ES-I3 (cell line): Measurements from ENCODE around the gene HEMK1.

Experiments
- H3K36me3 ChIP-seq: 2 replicates; pipeline ENCODE4 v1.6.1; 2013; ENCODE audit warnings: mild to moderate bottlenecking, low read length, control low read depth, moderate library complexity; ENCODE audit not compliant: insufficient read depth
- H3K4me1 ChIP-seq: 2 replicates; pipeline ENCODE4 v1.6.1; 2013; ENCODE audit warnings: mild to moderate bottlenecking, control low read depth, low read length; ENCODE audit not compliant: insufficient read depth
- H3K9ac ChIP-seq: 2 replicates; pipeline ENCODE4 v1.6.1; 2013; ENCODE audit warnings: low read depth, mild to moderate bottlenecking, low read length, moderate library complexity
- H3K9me3 ChIP-seq: 2 replicates; pipeline ENCODE4 v1.6.1; 2013; ENCODE audit warnings: mild to moderate bottlenecking, low read length, moderate library complexity; ENCODE audit not compliant: control insufficient read depth, insufficient read depth

The HEMK1 gene

GRCh38 chr3:50534681-50535330 is 34.5 kb upstream of the HEMK1 start:
- H3K4me1 ChIP-seq: peaks cover 42% of the 10 kb centered on the region
- no peaks in the 10 kb centered on the region for H3K9me3 ChIP-seq
- no peak overlapping the region for H3K9ac ChIP-seq
- H3K36me3 ChIP-seq: no peaks in the 10 kb centered on the region

GRCh38 chr3:50536471-50537180 is 32.7 kb upstream of the HEMK1 start:
- no peak overlapping the region for H3K9ac ChIP-seq
- no peaks in the 10 kb centered on the region for H3K36me3 ChIP-seq
- H3K4me1 ChIP-seq: peaks cover 42% of the 10 kb centered on the region
- H3K9me3 ChIP-seq: no peaks in the 10 kb centered on the region

GRCh38 chr3:50537421-50538129 is 31.7 kb upstream of the HEMK1 start:
- Histone ChIP-seq H3K9me3 (no peaks in the 10 kb centered on the region), H3K9ac (no peak overlapping the region), H3K36me3 (no peaks in the 10 kb centered on the region), H3K4me1 (peaks cover 34% of the 10 kb centered on the region)

GRCh38 chr3:50539356-50540286 is 29.7 kb upstream of the HEMK1 start:
- Histone ChIP-seq H3K36me3 (no peaks in the 10 kb centered on the region), H3K9me3 (no peaks in the 10 kb centered on the region), H3K4me1 (peaks cover 17% of the 10 kb centered on the region), H3K9ac (peak overlapping the region; percentile 17; the same call in 1 of the 2 replicates)

- peaks cover 24% of the 10 kb centered on the region for H3K4me1 ChIP-seq
- H3K36me3 ChIP-seq: no peaks in the 10 kb centered on the region
- H3K9ac ChIP-seq: no peak overlapping the region
- no peaks in the 10 kb centered on the region for H3K9me3 ChIP-seq
Observed at GRCh38 chr3:50542177-50543034, 26.9 kb upstream of the HEMK1 start.

- Histone ChIP-seq H3K9ac (no peak overlapping the region), H3K36me3 (no peaks in the 10 kb centered on the region), H3K9me3 (no peaks in the 10 kb centered on the region), H3K4me1 (peaks cover 10% of the 10 kb centered on the region)
Observed at GRCh38 chr3:50545781-50546180, 23.5 kb upstream of the HEMK1 start.

- peaks cover 15% of the 10 kb centered on the region for H3K4me1 ChIP-seq
- no peak overlapping the region for H3K9ac ChIP-seq
- no peaks in the 10 kb centered on the region for H3K9me3 ChIP-seq
- no peaks in the 10 kb centered on the region for H3K36me3 ChIP-seq
Observed at GRCh38 chr3:50549226-50549625, 20.1 kb upstream of the HEMK1 start.

- H3K4me1 ChIP-seq: peaks cover 15% of the 10 kb centered on the region
- no peaks in the 10 kb centered on the region for H3K9me3 ChIP-seq
- H3K36me3 ChIP-seq: no peaks in the 10 kb centered on the region
- H3K9ac ChIP-seq: no peak overlapping the region
Observed at GRCh38 chr3:50550079-50550736, 19.1 kb upstream of the HEMK1 start.

- Histone ChIP-seq H3K9me3 (no peaks in the 10 kb centered on the region), H3K4me1 (peaks cover 9% of the 10 kb centered on the region), H3K36me3 (no peaks in the 10 kb centered on the region), H3K9ac (no peak overlapping the region)
Observed at GRCh38 chr3:50551054-50551659, 18.2 kb upstream of the HEMK1 start.

GRCh38 chr3:50551681-50552435 is 17.5 kb upstream of the HEMK1 start:
- H3K9me3 ChIP-seq: no peaks in the 10 kb centered on the region
- peaks cover 9% of the 10 kb centered on the region for H3K4me1 ChIP-seq
- no peaks in the 10 kb centered on the region for H3K36me3 ChIP-seq
- no peak overlapping the region for H3K9ac ChIP-seq

- Histone ChIP-seq H3K9me3 (no peaks in the 10 kb centered on the region), H3K4me1 (peaks cover 9% of the 10 kb centered on the region), H3K36me3 (no peaks in the 10 kb centered on the region), H3K9ac (no peak overlapping the region)
Observed at GRCh38 chr3:50552598-50552997, 16.7 kb upstream of the HEMK1 start.

- Histone ChIP-seq H3K36me3 (no peaks in the 10 kb centered on the region), H3K4me1 (peaks cover 9% of the 10 kb centered on the region), H3K9ac (no peak overlapping the region), H3K9me3 (no peaks in the 10 kb centered on the region)
Observed at GRCh38 chr3:50554553-50554952, 14.8 kb upstream of the HEMK1 start.
